AG09319 (cell line): ENCODE results near the gene KCNK15.

ENCODE experiments used
- DNase-seq: peaks from one replicate; pipeline ENCODE4 v3.0.0-alpha.2; 2010; ENCODE audit warnings: low read depth; ENCODE audit errors: extremely low read depth
- TF ChIP-seq, protein P1 (sequence below): IDR thresholded peaks from 2 replicates; pipeline ENCODE4 v1.5.1; 2011; ENCODE audit warnings: low read depth, mild to moderate bottlenecking, inconsistent platforms, low read length, moderate library complexity

KCNK15 gene

DNA sequence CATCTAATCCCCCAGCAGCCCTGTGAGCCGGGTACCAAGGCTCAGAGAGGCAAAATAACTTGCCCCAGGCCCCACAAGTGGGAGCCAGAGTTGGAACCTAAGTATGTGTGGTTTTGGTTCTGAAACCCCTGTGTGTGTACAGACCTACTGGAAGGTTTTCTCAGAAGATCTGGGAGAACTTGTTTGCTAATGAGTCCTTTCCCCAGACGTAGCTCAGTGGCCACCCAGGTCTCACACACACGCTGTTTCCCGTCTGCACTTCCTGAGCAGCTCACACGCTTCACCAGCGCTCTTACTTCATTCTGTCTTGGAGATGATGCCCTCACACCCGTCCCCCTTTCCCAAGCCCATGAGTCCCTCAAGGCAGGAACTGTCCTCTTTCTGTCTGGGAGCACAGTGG lies 22.3 kb upstream of the KCNK15 start:
- DNase-seq, result no peak
- TF ChIP-seq, protein P1, sequence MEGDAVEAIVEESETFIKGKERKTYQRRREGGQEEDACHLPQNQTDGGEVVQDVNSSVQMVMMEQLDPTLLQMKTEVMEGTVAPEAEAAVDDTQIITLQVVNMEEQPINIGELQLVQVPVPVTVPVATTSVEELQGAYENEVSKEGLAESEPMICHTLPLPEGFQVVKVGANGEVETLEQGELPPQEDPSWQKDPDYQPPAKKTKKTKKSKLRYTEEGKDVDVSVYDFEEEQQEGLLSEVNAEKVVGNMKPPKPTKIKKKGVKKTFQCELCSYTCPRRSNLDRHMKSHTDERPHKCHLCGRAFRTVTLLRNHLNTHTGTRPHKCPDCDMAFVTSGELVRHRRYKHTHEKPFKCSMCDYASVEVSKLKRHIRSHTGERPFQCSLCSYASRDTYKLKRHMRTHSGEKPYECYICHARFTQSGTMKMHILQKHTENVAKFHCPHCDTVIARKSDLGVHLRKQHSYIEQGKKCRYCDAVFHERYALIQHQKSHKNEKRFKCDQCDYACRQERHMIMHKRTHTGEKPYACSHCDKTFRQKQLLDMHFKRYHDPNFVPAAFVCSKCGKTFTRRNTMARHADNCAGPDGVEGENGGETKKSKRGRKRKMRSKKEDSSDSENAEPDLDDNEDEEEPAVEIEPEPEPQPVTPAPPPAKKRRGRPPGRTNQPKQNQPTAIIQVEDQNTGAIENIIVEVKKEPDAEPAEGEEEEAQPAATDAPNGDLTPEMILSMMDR, result no peak

GRCh38 chr20:44723798-44724362 lies 21.8 kb upstream of the KCNK15 start:
- TF ChIP-seq, protein P1, result no peak

DNA sequence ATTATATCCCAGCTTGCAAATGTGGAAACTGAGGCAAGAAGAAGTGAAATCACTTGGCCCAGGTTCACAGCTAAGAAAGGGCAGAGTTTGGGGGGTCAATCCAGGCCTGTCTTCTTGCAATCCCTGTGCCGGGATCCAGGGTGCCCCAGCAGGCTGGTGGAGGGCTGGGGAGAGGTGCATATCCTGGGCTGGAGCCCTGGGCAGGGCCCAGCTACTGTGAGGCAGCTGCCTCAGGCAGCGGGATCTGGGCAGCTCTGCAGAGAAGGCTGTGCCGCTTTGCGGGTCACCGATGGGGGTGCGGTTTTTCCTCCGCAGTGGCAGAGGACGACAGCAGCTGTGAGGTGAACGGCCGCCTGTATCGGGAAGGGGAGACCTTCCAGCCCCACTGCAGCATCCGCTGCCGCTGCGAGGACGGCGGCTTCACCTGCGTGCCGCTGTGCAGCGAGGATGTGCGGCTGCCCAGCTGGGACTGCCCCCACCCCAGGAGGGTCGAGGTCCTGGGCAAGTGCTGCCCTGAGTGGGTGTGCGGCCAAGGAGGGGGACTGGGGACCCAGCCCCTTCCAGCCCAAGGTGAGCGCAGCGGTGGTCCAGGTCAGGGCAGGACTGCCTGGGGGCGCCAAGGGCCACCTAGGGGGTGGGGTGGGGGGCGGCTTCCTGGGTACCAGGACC lies 21.1 kb upstream of the KCNK15 start:
- no peak for DNase-seq
- TF ChIP-seq, protein P1, result no peak

More at GRCh38 chr20:44723798-44724362, 21.8 kb upstream of the KCNK15 start:
- DNase-seq, result no peak

DNA sequence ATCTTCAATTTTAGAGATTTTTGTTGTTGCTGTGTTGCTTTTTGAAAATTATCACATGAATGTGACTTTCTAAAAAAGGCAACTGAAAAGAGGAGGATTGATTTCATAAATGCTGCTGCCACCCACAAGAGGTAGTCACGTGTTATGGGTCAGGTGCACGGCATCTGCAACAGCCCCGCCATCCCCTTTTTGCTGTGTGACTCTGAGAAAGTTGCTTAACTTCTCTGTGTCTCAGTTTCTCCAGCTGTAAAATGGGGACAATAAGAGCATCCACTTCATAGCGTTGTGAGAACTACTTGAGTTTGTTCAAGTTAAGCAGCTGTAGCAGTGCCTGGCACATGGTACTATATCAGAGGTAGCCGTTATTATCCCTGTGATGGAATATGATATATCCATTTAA lies 19.8 kb upstream of the KCNK15 start:
- TF ChIP-seq, protein P1, result no peak
- DNase-seq, result no peak

DNA sequence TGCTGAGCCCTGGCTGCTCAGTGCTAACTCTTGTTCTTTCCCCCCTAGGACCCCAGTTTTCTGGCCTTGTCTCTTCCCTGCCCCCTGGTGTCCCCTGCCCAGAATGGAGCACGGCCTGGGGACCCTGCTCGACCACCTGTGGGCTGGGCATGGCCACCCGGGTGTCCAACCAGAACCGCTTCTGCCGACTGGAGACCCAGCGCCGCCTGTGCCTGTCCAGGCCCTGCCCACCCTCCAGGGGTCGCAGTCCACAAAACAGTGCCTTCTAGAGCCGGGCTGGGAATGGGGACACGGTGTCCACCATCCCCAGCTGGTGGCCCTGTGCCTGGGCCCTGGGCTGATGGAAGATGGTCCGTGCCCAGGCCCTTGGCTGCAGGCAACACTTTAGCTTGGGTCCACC lies 18.6 kb upstream of the KCNK15 start:
- TF ChIP-seq, protein P1, result no peak
- DNase-seq, result no peak

DNA sequence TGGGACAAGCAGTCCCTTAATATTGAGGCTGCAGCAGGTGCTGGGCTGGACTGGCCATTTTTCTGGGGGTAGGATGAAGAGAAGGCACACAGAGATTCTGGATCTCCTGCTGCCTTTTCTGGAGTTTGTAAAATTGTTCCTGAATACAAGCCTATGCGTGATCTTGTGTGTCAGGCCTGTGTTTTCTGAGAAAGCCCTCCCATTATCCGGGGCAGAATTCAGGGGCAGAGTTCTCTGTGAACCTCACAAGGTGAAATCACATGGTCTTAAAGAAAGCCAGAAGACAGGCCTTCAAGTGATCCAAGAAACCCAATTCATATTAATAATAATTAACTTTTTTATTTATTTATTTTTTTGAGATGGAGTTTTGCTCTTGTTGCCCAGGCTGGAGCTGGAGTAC lies 18.0 kb upstream of the KCNK15 start:
- TF ChIP-seq, protein P1, result no peak
- no peak for DNase-seq

- TF ChIP-seq, protein P1, result no peak
- DNase-seq, result no peak
Measured at GRCh38 chr20:44728801-44729443, 16.7 kb upstream of the KCNK15 start.
